HG02981 (cell line): ENCODE results near the gene ADD1.
"Not testable (repeated sequence)": the region's sequence is repeated elsewhere in the genome, so short reads cannot be mapped to it uniquely, and the experiment has no call there.

Experiments used
- ATAC-seq: cut with Tn5 transposase; IDR thresholded peaks from one replicate; pipeline ENCODE4 v1.9.1; 2021; ENCODE audit warnings: mild to moderate bottlenecking, moderate library complexity; ENCODE audit not compliant: unreplicated experiment

Gene ADD1

GRCh38 chr4:2932321-2932950, 88.8 kb downstream of the ADD1 start:
- no peak for ATAC-seq

- no peak for ATAC-seq
These were observed 89.4 kb downstream of the ADD1 start for GRCh38 chr4:2932951-2933565.

GRCh38 chr4:2933566-2934076, 90.0 kb downstream of the ADD1 start:
- ATAC-seq, result no peak

- ATAC-seq, result no peak
These were observed 90.6 kb downstream of the ADD1 start for GRCh38 chr4:2934077-2934812.

- peak; percentile 36 for ATAC-seq
These were observed 91.4 kb downstream of the ADD1 start for GRCh38 chr4:2934813-2935761.

- ATAC-seq, result no peak
These were observed 92.4 kb downstream of the ADD1 start for GRCh38 chr4:2935762-2936743.

GRCh38 chr4:2936773-2937145, 93.1 kb downstream of the ADD1 start:
- peak; percentile 30 for ATAC-seq

- no peak for ATAC-seq
These were observed 93.7 kb downstream of the ADD1 start for GRCh38 chr4:2937146-2937857.

GRCh38 chr4:2937986-2938385, 94.3 kb downstream of the ADD1 start:
- ATAC-seq, result no peak

GRCh38 chr4:2938411-2938810, 94.8 kb downstream of the ADD1 start:
- ATAC-seq, result not testable (repeated sequence)

- ATAC-seq, result no peak
These were observed 95.3 kb downstream of the ADD1 start for GRCh38 chr4:2938906-2939305.

- ATAC-seq, result no peak
These were observed 96.0 kb downstream of the ADD1 start for GRCh38 chr4:2939383-2940243.

GRCh38 chr4:2940267-2941137, 96.9 kb downstream of the ADD1 start:
- no peak for ATAC-seq

GRCh38 chr4:2941138-2942036, 97.7 kb downstream of the ADD1 start:
- no peak for ATAC-seq

GRCh38 chr4:2942037-2942531, 98.4 kb downstream of the ADD1 start:
- no peak for ATAC-seq
